IMR-90 (cell line): ENCODE results near the gene MDH1B. TPM values are rescaled to one million over a fixed set of nuclear protein-coding genes. Genes with fewer than 3 reads are reported as not detected.

Experiments
- ATAC-seq: fragments of 200-7000 bp; cut with Tn5 transposase; 2 replicates; pipeline ENCODE4 v1.9.1; 2020; ENCODE audit warnings: low read depth, mild to moderate bottlenecking, moderate library complexity
- BruUV-seq: library from RNA; stranded (reverse); fragments of 400-500 nt; replicated peaks from 2 replicates; lab custom pipeline; 2021; lab: Mats Ljungman, UMichigan
- CTCF ChIA-PET: fragments of 300-600 bp; formaldehyde crosslinking; extraction: SDS; loops from one replicate; lab custom pipeline; 2021; ENCODE audit warnings: antibody characterized with exemption; lab: Yijun Ruan, JAX
- POLR2A ChIA-PET: fragments of 300-600 bp; sonication (Branson Sonifier 250); formaldehyde crosslinking; loops from one replicate; lab custom pipeline; 2022; ENCODE audit warnings: antibody characterized with exemption; ENCODE audit not compliant: unreplicated experiment; lab: Charles Lee
- DNase-seq: peaks from one replicate; pipeline ENCODE4 v3.0.0; 2013
- H2AFZ ChIP-seq: replicated peaks from 2 replicates; pipeline ENCODE3; 2013; ENCODE audit warnings: low read length, mild to moderate bottlenecking; ENCODE audit not compliant: poor library complexity
- H2AK5ac ChIP-seq: 2 replicates; pipeline ENCODE4 v1.6.1; 2013; ENCODE audit warnings: low read depth, low read length, inconsistent platforms
- H2AK9ac ChIP-seq: replicated peaks from 2 replicates; pipeline ENCODE3; 2013; ENCODE audit warnings: mild to moderate bottlenecking, low read depth, low read length, moderate library complexity; ENCODE audit not compliant: poor library complexity
- H2BK120ac ChIP-seq: 2 replicates; pipeline ENCODE4 v1.6.1; 2013; ENCODE audit warnings: low read depth, low read length, inconsistent platforms
- H2BK15ac ChIP-seq: 3 replicates; pipeline ENCODE4 v1.6.1; 2013; ENCODE audit warnings: low read depth, low read length, inconsistent platforms
- H2BK20ac ChIP-seq: 2 replicates; pipeline ENCODE4 v1.6.1; 2013; ENCODE audit warnings: low read depth, mild to moderate bottlenecking, inconsistent platforms, low read length, moderate library complexity
- H2BK5ac ChIP-seq: 2 replicates; pipeline ENCODE4 v1.6.1; 2013; ENCODE audit warnings: mild to moderate bottlenecking, low read depth, low read length, inconsistent platforms; ENCODE audit not compliant: poor library complexity, severe bottlenecking
- H3K14ac ChIP-seq: replicated peaks from 2 replicates; pipeline ENCODE4 v1.6.1; 2013; ENCODE audit warnings: low read depth, low read length, inconsistent platforms
- H3K18ac ChIP-seq: 2 replicates; pipeline ENCODE4 v1.6.1; 2013; ENCODE audit warnings: low read depth, low read length, control low read depth
- H3K23ac ChIP-seq: 2 replicates; pipeline ENCODE4 v1.6.1; 2013; ENCODE audit warnings: low read depth, low read length, inconsistent platforms
- H3K27ac ChIP-seq: 2 replicates; pipeline ENCODE4 v1.5.1; 2013; ENCODE audit warnings: mild to moderate bottlenecking, control low read depth, low read length; ENCODE audit not compliant: insufficient read depth
- H3K27me3 ChIP-seq: 2 replicates; pipeline ENCODE4 v1.6.1; 2013; ENCODE audit warnings: low read length; ENCODE audit not compliant: control insufficient read depth, insufficient read depth
- H3K36me3 ChIP-seq: 2 replicates; pipeline ENCODE4 v1.6.1; 2013; ENCODE audit warnings: low read length, mixed read lengths; ENCODE audit not compliant: control insufficient read depth, insufficient read depth
- H3K4ac ChIP-seq: 2 replicates; pipeline ENCODE4 v1.6.1; 2013; ENCODE audit warnings: low read depth, low read length, inconsistent platforms
- H3K4me1 ChIP-seq: 2 replicates; pipeline ENCODE4 v1.6.1; 2013; ENCODE audit warnings: low read length, mixed read lengths; ENCODE audit not compliant: control insufficient read depth, insufficient read depth
- H3K4me2 ChIP-seq: 2 replicates; pipeline ENCODE4 v1.6.1; 2013; ENCODE audit warnings: low read depth, mild to moderate bottlenecking, control low read depth, low read length, moderate library complexity
- H3K4me3 ChIP-seq: 2 replicates; pipeline ENCODE4 v1.5.1; 2013; ENCODE audit warnings: low read depth, mild to moderate bottlenecking, control low read depth, low read length, moderate library complexity; ENCODE audit not compliant: insufficient read depth
- H3K56ac ChIP-seq: 2 replicates; pipeline ENCODE4 v1.6.1; 2013; ENCODE audit warnings: low read length, inconsistent platforms; ENCODE audit not compliant: insufficient read depth; ENCODE audit errors: extremely low read depth
- H3K79me1 ChIP-seq, 2 experiments: 2 replicates each; pipeline ENCODE4 v1.6.1; 2013; ENCODE audit warnings: low read length in 2 of 2, inconsistent platforms in 1 of 2, low read depth in 1 of 2
- H3K9ac ChIP-seq: 2 replicates; pipeline ENCODE4 v1.6.1; 2013; ENCODE audit warnings: low read depth, low read length, control low read depth
- H3K9me1 ChIP-seq: 2 replicates; pipeline ENCODE4 v1.6.1; 2013; ENCODE audit warnings: low read length, inconsistent platforms; ENCODE audit not compliant: insufficient read depth
- H3K9me3 ChIP-seq: 2 replicates; pipeline ENCODE4 v1.6.1; 2013; ENCODE audit warnings: low read length; ENCODE audit not compliant: control insufficient read depth, insufficient read depth
- H4K20me1 ChIP-seq: 2 replicates; pipeline ENCODE4 v1.6.1; 2013; ENCODE audit warnings: low read length, inconsistent platforms; ENCODE audit not compliant: insufficient read depth
- H4K5ac ChIP-seq: 2 replicates; pipeline ENCODE4 v1.6.1; 2013; ENCODE audit warnings: mild to moderate bottlenecking, low read depth, low read length, control low read depth
- H4K8ac ChIP-seq, 2 experiments: 2 replicates each; pipeline ENCODE4 v1.6.1; 2013; ENCODE audit warnings: low read depth in 2 of 2, low read length in 2 of 2, control low read depth in 1 of 2, inconsistent platforms in 1 of 2
- H4K91ac ChIP-seq: 2 replicates; pipeline ENCODE4 v1.6.1; 2013; ENCODE audit warnings: low read depth, low read length, inconsistent platforms; ENCODE audit not compliant: insufficient read depth
- BHLHE40 ChIP-seq: fragments of 150-350 bp; IDR thresholded peaks from 2 replicates; pipeline ENCODE4 v1.6.1; 2016; ENCODE audit warnings: mild to moderate bottlenecking, low read depth, low read length
- CEBPB ChIP-seq: IDR thresholded peaks from 2 replicates; pipeline ENCODE4 v1.6.1; 2012; ENCODE audit warnings: low read depth, low read length, improper control_type of control experiment
- ELK1 ChIP-seq: fragments of 150-350 bp; IDR thresholded peaks from 2 replicates; pipeline ENCODE4 v1.6.1; 2016; ENCODE audit warnings: low read depth, mild to moderate bottlenecking, low read length, moderate library complexity, borderline replicate concordance
- FOS ChIP-seq: fragments of 150-350 bp; IDR thresholded peaks from 2 replicates; pipeline ENCODE4 v1.6.1; 2016; ENCODE audit warnings: low read depth, low read length
- MAFK ChIP-seq: IDR thresholded peaks from 2 replicates; pipeline ENCODE4 v1.6.1; 2012; ENCODE audit warnings: low read depth, low read length, improper control_type of control experiment
- MXI1 ChIP-seq: IDR thresholded peaks from 2 replicates; pipeline ENCODE4 v1.6.1; 2012; ENCODE audit warnings: low read depth, mild to moderate bottlenecking, low read length, moderate library complexity, borderline replicate concordance
- RAD21 ChIP-seq: IDR thresholded peaks from 2 replicates; pipeline ENCODE4 v1.6.1; 2012; ENCODE audit warnings: low read length, improper control_type of control experiment
- RFX5 ChIP-seq: IDR thresholded peaks from 2 replicates; pipeline ENCODE4 v1.8.0; 2012; ENCODE audit warnings: low read depth, mild to moderate bottlenecking, low read length, moderate library complexity
- WGBS, 2 experiments: methylation state at CpG; one replicate each; pipeline versions ENCODE4 v1.1.5 to v1.1.7; 2013; ENCODE audit warnings: missing lambda C conversion rate in 2 of 2; ENCODE audit not compliant: insufficient read length in 1 of 2; ENCODE audit errors: extremely low coverage in 2 of 2; 5-methylcytosine and 5-hydroxymethylcytosine counted together
- dilution Hi-C: fragments of 300-500 bp; cut with HindIII; formaldehyde crosslinking; loops from one replicate; pipeline ENCODE4 v1.14.3; 2018; ENCODE audit warnings: low sequenced_read_pairs; ENCODE audit not compliant: unreplicated experiment
- in situ Hi-C: fragments of 300-500 bp; cut with MboI; formaldehyde crosslinking; loops from 3 replicates; pipeline ENCODE4 v1.14.3; 2019; ENCODE audit warnings: low sequenced_read_pairs, inconsistent platforms, mixed read lengths
- intact Hi-C: fragments of 100-400 bp; cut with micrococcal nuclease; formaldehyde crosslinking; loops from 2 replicates; pipeline ENCODE4 v1.10.0; 2022
- polyA plus RNA-seq, 3 experiments: library from polyadenylated mRNA; depleted of rRNA; stranded (reverse); fragments of >200 nt; gene quantifications; 2 replicates each; pipeline ENCODE4 v1.2.3, GENCODE V29; 2012; ENCODE audit warnings: low replicate concordance in 1 of 3
- total RNA-seq: library from RNA; depleted of rRNA; stranded (reverse); fragments of >200 nt; gene quantifications from 2 replicates; pipeline ENCODE4 v1.2.3, GENCODE V29; 2012

Gene MDH1B
- total and polyA plus RNA-seq, 2 of the 4 experiments (the other 2 are of a cell fraction), result 0.38 to 0.54 TPM

- Histone ChIP-seq H2AK5ac (no peak overlapping the region), H2BK120ac (no peak overlapping the region), H4K8ac (peak overlapping the region in 1 of 2 experiments; percentile 51; a peak in 2 of 4 replicates), H3K23ac (no peak overlapping the region), H3K4ac (no peak overlapping the region), H3K36me3 (peaks cover 2% of the 10 kb centered on the region), H3K4me1 (no peaks in the 10 kb centered on the region), H3K79me1 (peaks cover 10 to 14% of the 10 kb centered on the region in 2 experiments), H3K27ac (no peak overlapping the region), H4K20me1 (no peaks in the 10 kb centered on the region), H3K18ac (no peak overlapping the region), H2BK15ac (no peak overlapping the region), H2AFZ (no peak overlapping the region), H3K27me3 (no peaks in the 10 kb centered on the region), H2BK5ac (no peak overlapping the region), H2BK20ac (no peak overlapping the region), H3K56ac (no peak overlapping the region), H3K9ac (peak overlapping the region; percentile 94), H2AK9ac (no peak overlapping the region), H4K5ac (no peak overlapping the region), H3K4me2 (peak overlapping the region; percentile 17; the same call in 1 of the 2 replicates), H3K4me3 (peak overlapping the region; percentile 75), H3K9me1 (no peaks in the 10 kb centered on the region), H4K91ac (no peak overlapping the region), H3K14ac (no peak overlapping the region), H3K9me3 (no peaks in the 10 kb centered on the region)
- in situ Hi-C loops, result no loop called here
- no peak for ATAC-seq
- TF ChIP-seq RAD21 (no peak), FOS (no peak), MXI1 (no peak), BHLHE40 (no peak), MAFK (no peak), RFX5 (no peak), CEBPB (no peak), ELK1 (no peak)
- dilution Hi-C loops, result no loop called here
- intact Hi-C loops, result no loop called here
- ChIA-PET POLR2A (no interaction called here), CTCF (no interaction called here)
- no peak for DNase-seq
- no TSS peak for BruUV-seq
- no CpG with 5 or more reads among the region's 12 CpGs for WGBS, 2 experiments
Observed at GRCh38 chr2:206766057-206766930, 1.2 kb upstream of the MDH1B start.
